Measurements from ENCODE around the gene SRRM4.
"Not testable (repeated sequence)": the region's sequence is repeated elsewhere in the genome, so short reads cannot be mapped to it uniquely, and the experiment has no call there.

SRRM4 gene

DNA sequence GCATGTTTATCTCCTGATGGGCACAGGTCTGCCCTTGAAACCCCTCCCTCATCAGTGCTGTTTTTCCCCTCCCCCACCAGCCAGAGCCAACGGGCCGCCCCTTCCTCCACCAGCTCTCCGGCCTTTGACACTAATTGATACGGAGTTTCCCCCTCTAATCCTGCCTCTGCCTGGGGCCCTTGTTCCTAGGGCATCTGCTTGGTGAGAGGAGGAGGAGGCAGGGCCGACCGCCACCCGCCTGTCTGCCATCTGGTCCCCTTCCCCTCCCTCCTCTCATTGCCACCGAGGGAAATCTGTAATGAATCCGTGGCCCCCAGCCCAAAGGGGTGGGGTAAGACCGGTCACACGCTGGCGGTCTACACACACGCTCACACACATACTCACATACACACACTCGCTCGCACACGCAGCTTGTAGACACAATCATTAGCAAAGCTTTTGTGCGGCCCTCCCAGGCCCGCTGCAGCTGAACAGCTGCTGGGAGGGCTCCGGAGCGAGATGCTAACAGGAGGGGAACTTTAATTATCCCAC is 27.4 kb downstream of the SRRM4 start:
- no peak for DNase-seq

GRCh38 chr12:119011231-119011630 is 29.9 kb downstream of the SRRM4 start:
- no peak for DNase-seq

GRCh38 chr12:119012179-119012578 is 30.8 kb downstream of the SRRM4 start:
- DNase-seq: no peak

DNA sequence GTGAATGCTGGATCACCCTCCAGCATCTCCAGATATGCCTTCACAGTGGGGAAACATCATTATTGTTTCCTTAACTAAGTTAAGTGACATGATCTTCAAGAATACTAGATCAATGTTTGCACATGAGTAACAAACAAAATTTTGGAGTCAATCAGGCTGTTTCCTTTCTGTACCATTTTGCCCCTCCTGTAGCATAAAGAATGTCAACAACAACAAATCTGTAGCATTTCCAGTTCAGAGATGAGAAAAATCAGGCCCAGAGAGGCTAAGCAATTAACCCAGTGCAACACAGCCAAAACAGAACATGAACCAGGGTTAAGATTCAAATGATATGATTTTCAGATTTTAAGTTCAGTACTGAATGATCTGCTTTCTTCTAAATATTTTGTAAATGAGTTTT is 31.7 kb downstream of the SRRM4 start:
- no peak for DNase-seq

DNA sequence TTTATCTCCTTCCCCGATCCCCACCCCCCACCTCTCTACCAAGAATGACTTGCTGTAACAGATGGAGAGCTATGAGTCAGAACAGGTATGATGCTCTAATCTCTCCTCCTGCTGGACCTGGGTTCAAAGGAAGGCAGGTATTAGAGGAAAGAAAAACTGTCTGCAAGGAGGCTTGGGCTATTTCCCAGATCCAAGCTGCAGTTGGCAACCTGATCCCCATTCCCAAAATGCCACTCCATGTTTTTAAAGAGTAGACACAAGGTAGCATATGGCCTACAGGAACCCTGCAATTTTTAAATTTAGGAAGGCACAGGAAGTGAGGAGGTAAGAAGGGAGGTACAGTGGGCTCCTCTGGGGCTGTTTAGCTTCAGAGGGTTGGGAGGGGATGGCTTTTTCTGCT is 33.0 kb downstream of the SRRM4 start:
- DNase-seq: no peak

DNA sequence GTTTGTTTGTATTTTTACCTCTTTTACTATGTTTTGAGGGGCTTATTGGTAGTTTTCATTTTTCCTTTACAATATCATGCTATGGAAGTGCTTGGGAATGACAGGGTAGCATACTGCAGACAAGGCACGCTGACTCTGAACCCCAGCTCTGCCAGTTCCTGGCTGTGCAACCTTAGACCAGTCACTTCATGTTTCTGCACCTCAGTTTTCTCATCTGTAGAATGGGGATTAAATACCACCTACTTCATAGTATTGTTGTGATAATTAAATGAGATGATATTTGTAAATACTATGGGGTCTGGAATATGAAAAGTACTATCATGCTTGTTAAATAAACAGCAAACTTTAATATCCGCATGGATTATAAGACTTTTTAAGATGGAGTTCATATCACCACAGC is 35.4 kb downstream of the SRRM4 start:
- DNase-seq: no peak

GRCh38 chr12:119019166-119019565 is 37.8 kb downstream of the SRRM4 start:
- no peak for DNase-seq

- peak; percentile 3 to 9 for DNase-seq
Measured at GRCh38 chr12:119020406-119021360, 39.3 kb downstream of the SRRM4 start.

DNA sequence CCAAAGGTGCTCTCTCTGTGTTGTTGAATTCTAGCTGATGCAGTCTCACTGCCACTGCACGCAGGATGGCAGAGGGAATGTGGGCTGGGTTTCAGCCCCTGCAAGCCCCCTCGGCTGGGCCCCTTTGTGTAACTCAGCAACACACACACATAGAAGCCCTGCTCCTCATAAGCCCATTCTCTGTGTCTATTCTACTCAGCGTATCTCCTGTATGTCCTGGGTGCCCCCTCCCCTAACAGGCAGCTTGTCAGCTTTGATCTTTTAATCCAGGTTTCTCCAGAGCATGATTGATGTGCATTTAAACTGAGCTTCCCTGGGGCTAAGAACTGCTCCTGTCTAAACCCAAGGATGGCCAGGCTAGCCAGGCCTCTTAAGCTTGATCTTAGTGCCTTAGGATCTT is 43.0 kb downstream of the SRRM4 start:
- no peak for DNase-seq

DNA sequence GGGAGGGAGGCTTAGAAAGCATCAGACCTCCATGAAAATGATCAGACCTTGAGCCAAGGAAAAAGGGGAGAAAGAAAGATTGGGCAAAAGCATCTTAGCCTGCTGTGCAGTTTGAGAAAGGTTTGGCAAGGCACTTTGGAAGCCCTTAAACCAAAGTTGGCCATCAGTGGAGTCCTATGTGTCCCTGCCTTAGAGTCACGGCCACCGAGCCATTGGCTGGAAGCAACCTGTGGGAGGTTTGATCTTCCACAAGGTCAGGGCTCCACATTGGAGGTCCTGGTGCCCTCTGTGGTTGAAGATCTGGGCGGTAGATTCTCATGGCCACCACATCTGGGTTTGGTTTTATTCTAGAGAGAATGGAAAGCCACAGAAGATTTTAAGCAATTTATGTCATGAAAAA is 44.4 kb downstream of the SRRM4 start:
- no peak for DNase-seq

- not testable (repeated sequence) for DNase-seq
Measured at GRCh38 chr12:119033332-119033731, 52.0 kb downstream of the SRRM4 start.

GRCh38 chr12:119036878-119037825 is 55.8 kb downstream of the SRRM4 start:
- DNase-seq: peak; percentile 9 to 24

- no peak for DNase-seq
Measured at GRCh38 chr12:119044094-119044493, 62.8 kb downstream of the SRRM4 start.

- DNase-seq: no peak
Measured at GRCh38 chr12:119047641-119048040, 66.3 kb downstream of the SRRM4 start.

DNA sequence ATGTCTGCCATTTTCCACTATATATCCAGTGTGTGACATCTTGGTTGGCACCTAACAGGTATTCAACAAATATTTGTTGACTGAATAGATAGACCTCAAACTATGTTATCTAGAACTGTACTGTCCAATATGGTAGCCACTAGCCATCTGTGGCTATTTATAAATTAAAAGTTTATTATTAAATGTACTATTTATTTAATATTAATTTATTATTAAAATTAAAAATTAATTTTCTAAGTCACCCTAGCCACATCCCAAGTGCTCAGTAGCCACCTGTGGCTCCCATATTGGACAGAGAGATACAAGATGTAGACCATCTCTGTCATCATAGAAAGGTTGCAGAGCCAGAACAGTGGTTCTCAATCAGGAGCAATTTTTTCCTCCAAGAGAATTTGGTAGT is 69.3 kb downstream of the SRRM4 start:
- no peak for DNase-seq

DNA sequence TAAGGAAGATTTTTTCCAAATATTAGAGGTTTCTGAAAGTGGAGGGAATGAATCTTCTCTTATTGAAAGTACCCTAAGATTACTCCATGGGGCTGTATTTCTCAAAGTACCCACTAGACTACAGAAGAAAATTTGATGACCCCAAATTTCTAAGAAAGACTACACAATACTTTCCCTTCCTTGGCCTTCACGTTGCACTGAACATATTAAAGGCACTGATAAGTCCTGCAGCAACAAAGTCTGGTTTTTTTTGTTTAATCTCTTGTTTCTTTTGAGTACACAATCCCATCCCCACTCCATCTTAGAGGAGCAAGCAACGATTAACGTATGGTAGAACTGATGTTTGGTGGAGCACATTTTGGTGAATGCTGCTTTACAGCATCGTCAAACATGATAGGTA is 70.1 kb downstream of the SRRM4 start:
- no peak for DNase-seq

- no peak for DNase-seq
Measured at GRCh38 chr12:119052001-119052400, 70.7 kb downstream of the SRRM4 start.

GRCh38 chr12:119055977-119056376 is 74.6 kb downstream of the SRRM4 start:
- no peak for DNase-seq

GRCh38 chr12:119060847-119061796 is 79.8 kb downstream of the SRRM4 start:
- peak; percentile 9 to 47 for DNase-seq

DNA sequence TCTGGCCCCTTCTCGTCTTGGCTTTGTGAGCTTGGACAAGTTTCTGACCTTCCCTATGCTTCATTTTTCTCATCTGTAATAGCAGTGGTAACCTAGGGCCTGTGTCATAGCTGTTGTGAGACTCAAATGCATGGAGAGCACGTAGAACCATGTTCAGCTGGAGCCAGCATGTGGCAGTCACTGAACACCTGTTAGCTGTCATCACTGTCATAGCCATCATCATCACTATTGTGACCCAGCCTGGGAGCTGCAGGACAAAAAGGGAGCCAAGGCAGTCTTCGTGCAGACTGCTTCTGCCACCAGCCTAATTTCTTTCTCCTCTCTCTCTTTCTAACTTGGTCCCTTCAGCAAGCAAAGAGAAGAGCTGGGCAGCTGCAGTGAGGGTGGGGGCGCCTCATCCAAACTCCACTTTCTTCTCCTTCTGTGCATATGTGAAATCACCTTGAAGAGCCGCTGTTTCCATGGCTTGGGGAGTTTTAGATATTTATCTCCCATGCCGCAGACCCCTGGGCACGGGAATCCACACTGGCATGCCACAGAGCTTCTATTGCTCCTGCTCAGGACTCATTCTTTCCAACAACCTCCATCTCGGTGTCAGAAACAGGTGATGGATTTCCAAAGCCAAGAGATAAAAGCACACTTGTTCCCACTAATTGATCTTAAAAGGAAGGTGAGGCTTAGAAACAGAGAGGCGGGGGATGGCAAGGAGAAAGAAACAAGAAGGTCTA is 87.0 kb downstream of the SRRM4 start:
- no peak for DNase-seq

GRCh38 chr12:119069147-119069642 is 87.9 kb downstream of the SRRM4 start:
- no peak for DNase-seq

Data from inflammatory macrophage (primary cell).